CD14-positive monocyte (primary cell): Measurements from ENCODE around the gene PLA2G4F. TPM values are rescaled to one million over a fixed set of nuclear protein-coding genes. Genes with fewer than 3 reads are reported as not detected.

Source experiments
- DNase-seq, 3 donors: peaks; one replicate each; pipeline ENCODE4 v3.0.0-alpha.2; 2011 to 2022
- H2AFZ ChIP-seq: 2 replicates; pipeline ENCODE4 v1.6.0; 2012; ENCODE audit warnings: mild to moderate bottlenecking, low read depth, low read length, inconsistent platforms; ENCODE audit not compliant: insufficient read depth, poor library complexity, severe bottlenecking
- H3K27ac ChIP-seq, 2 donors: 1 replicate in 1 of 2; 2 replicates in 1 of 2; pipeline ENCODE4 v1.5.1; 2012 to 2013; ENCODE audit warnings: low read length in 2 of 2, control low read depth in 1 of 2, inconsistent platforms in 1 of 2, low read depth in 1 of 2, mild to moderate bottlenecking in 1 of 2
- H3K27me3 ChIP-seq, 2 donors: one replicate each; pipeline versions ENCODE4 v1.6.0 to v1.6.1; 2011 to 2013; ENCODE audit warnings: low read length in 2 of 2; ENCODE audit not compliant: control insufficient read depth in 2 of 2, insufficient read depth in 2 of 2
- H3K36me3 ChIP-seq, 2 donors: replicated peaks in 1 of 2; 1 replicate in 1 of 2; 2 replicates in 1 of 2; pipeline versions ENCODE4 v1.5.1 to v1.6.1; 2012 to 2013; ENCODE audit warnings: low read length in 2 of 2, control low read depth in 1 of 2, inconsistent platforms in 1 of 2, mild to moderate bottlenecking in 1 of 2; ENCODE audit not compliant: insufficient read depth in 2 of 2, control insufficient read depth in 1 of 2
- H3K4me1 ChIP-seq, 2 donors: 1 replicate in 1 of 2; 2 replicates in 1 of 2; pipeline versions ENCODE4 v1.5.1 to v1.6.1; 2012 to 2013; ENCODE audit warnings: low read length in 2 of 2, control low read depth in 1 of 2, inconsistent platforms in 1 of 2, mild to moderate bottlenecking in 1 of 2, moderate library complexity in 1 of 2; ENCODE audit not compliant: insufficient read depth in 2 of 2, control insufficient read depth in 1 of 2
- H3K4me2 ChIP-seq: replicated peaks from 2 replicates; pipeline ENCODE3; 2012; ENCODE audit warnings: low read length, moderate library complexity, mild to moderate bottlenecking; ENCODE audit not compliant: poor library complexity, severe bottlenecking; ENCODE audit errors: extremely low read depth
- H3K4me3 ChIP-seq, 3 experiments: fragments of 200-600 bp in 1 of 3; sonication (generic) in 1 of 3; replicated peaks in 1 of 3; 1 replicate in 2 of 3; 2 replicates in 1 of 3; pipeline ENCODE4 v1.5.1; 2011 to 2013; ENCODE audit warnings: low read length in 3 of 3, mild to moderate bottlenecking in 3 of 3, control low read depth in 2 of 3, low read depth in 2 of 3, inconsistent platforms in 1 of 3, moderate library complexity in 1 of 3
- H3K79me2 ChIP-seq: 2 replicates; pipeline ENCODE4 v1.6.0; 2012; ENCODE audit warnings: mild to moderate bottlenecking, control low read depth, inconsistent platforms, low read length, moderate library complexity; ENCODE audit not compliant: insufficient read depth
- H3K9ac ChIP-seq: 2 replicates; pipeline ENCODE4 v1.6.0; 2017; ENCODE audit warnings: low read length, mild to moderate bottlenecking; ENCODE audit not compliant: insufficient read depth, poor library complexity, severe bottlenecking
- H3K9me3 ChIP-seq, 2 donors: replicated peaks in 1 of 2; 1 replicate in 1 of 2; 2 replicates in 1 of 2; pipeline versions ENCODE4 v1.5.1 to v1.6.1; 2012 to 2013; ENCODE audit warnings: low read length in 2 of 2, control low read depth in 1 of 2; ENCODE audit not compliant: control insufficient read depth in 1 of 2, insufficient read depth in 1 of 2
- H4K20me1 ChIP-seq: 2 replicates; pipeline ENCODE4 v1.6.0; 2012; ENCODE audit warnings: mild to moderate bottlenecking, low read length, control low read depth, moderate library complexity; ENCODE audit not compliant: insufficient read depth
- H3K27ac Mint-ChIP-seq, 7 donors: one replicate each; pipeline ENCODE4 v1.8.0; 2020; ENCODE audit warnings: mild to moderate bottlenecking in 7 of 7, mixed read lengths in 7 of 7, moderate library complexity in 6 of 7, inconsistent platforms in 2 of 7
- H3K27me3 Mint-ChIP-seq, 3 donors: one replicate each; pipeline ENCODE4 v1.8.0; 2021 to 2022; ENCODE audit warnings: low read depth in 3 of 3, mild to moderate bottlenecking in 3 of 3, mixed read lengths in 3 of 3, moderate library complexity in 3 of 3, inconsistent platforms in 1 of 3
- H3K36me3 Mint-ChIP-seq, 2 donors: one replicate each; pipeline ENCODE4 v1.8.0; 2020; ENCODE audit warnings: mixed read lengths in 2 of 2, inconsistent platforms in 1 of 2, mild to moderate bottlenecking in 1 of 2
- H3K4me1 Mint-ChIP-seq: one replicate; pipeline ENCODE4 v1.8.0; 2020; ENCODE audit warnings: mild to moderate bottlenecking, mixed read lengths
- H3K4me3 Mint-ChIP-seq, 2 donors: one replicate each; pipeline ENCODE4 v1.8.0; 2020; ENCODE audit warnings: mild to moderate bottlenecking in 2 of 2, mixed read lengths in 2 of 2, moderate library complexity in 1 of 2
- H3K9me3 Mint-ChIP-seq, 7 donors: one replicate each; pipeline ENCODE4 v1.8.0; 2020 to 2022; ENCODE audit warnings: mixed read lengths in 7 of 7, mild to moderate bottlenecking in 6 of 7, moderate library complexity in 6 of 7, inconsistent platforms in 2 of 7
- CTCF ChIP-seq: fragments of 200-600 bp; IDR thresholded peaks from one replicate; pipeline ENCODE4 v1.8.0; 2022; ENCODE audit warnings: antibody characterized with exemption, mild to moderate bottlenecking
- WGBS: methylation state at CpG from one replicate; pipeline ENCODE4 v1.1.5; 2013; ENCODE audit warnings: missing lambda C conversion rate; ENCODE audit not compliant: insufficient coverage; 5-methylcytosine and 5-hydroxymethylcytosine counted together
- intact Hi-C, 2 donors: fragments of 100-400 bp; cut with micrococcal nuclease; formaldehyde crosslinking; loops; one replicate each; pipeline versions ENCODE4 v1.15.0 to v1.15.1; 2023
- polyA minus RNA-seq: library from RNA; depleted of rRNA, polyadenylated mRNA; stranded (reverse); fragments of >200 nt; gene quantifications from 2 replicates; pipeline ENCODE4 v1.2.3, GENCODE V29; 2012
- polyA plus RNA-seq, 3 donors: library from polyadenylated mRNA; depleted of rRNA in 1 of 3; unstranded in 2 of 3; stranded (reverse) in 1 of 3; fragments of 300-500 nt in 2 of 3; fragments of >200 nt in 1 of 3; fragmentation: Illumina TruSeq in 2 of 3; gene quantifications; 1 replicate in 2 of 3; 2 replicates in 1 of 3; pipeline ENCODE4 v1.2.3, GENCODE V29; 2012 to 2021
- total RNA-seq, 12 experiments: library from RNA in 1 of 12; stranded (reverse) in 1 of 12; fragments of 120-200 nt in 1 of 12; gene quantifications; one replicate each; pipeline ENCODE4 v1.2.4 and lab custom pipeline; 2013 to 2026; ENCODE audit warnings: mixed read lengths in 6 of 12, inconsistent platforms in 1 of 12

Gene PLA2G4F
- total RNA-seq (2013), result not detected
- polyA plus RNA-seq (not detected), polyA minus RNA-seq (not detected in 2 replicates), total RNA-seq (lab: John Stamatoyannopoulos, UW) (0 to 1.8 (median 0.08) reads per million in 11 experiments)

GRCh38 chr15:42156243-42156922, at the start of gene PLA2G4F:
PLA2G4F (minus strand) TSS chr15:42156636; CDS start chr15:42156549, 87 bp downstream.
- Mint-ChIP-seq H3K9me3 (no peaks in the 10 kb centered on the region), H3K4me3 (no peak within 1 kb of the TSS), H3K4me1 (peaks cover 13% of the 10 kb centered on the region), H3K27me3 (peaks cover 0 to 3% (median 2%) of the 10 kb centered on the region in 3 donors), H3K36me3 (peaks cover 25% of the 10 kb centered on the region in 2 donors), H3K27ac (peak within 1 kb of the TSS in 1 of 7 donors; percentile 45)
- H3K27me3 ChIP-seq, result no peaks in the 10 kb centered on the region
- peaks cover 9% of the 10 kb centered on the region in 2 donors for H3K4me1 ChIP-seq
- no peak within 1 kb of the TSS for H3K27ac ChIP-seq
- intact Hi-C loops, result no loop called here
- DNase-seq, result peak in 1 of 3 donors; percentile 1
- 90% methylated on average over 7 of the region's 8 CpGs for WGBS
- H3K4me3 ChIP-seq, result no peak within 1 kb of the TSS
- H4K20me1 ChIP-seq, result no peaks in the 10 kb centered on the region
- peaks cover 27 to 28% of the 10 kb centered on the region in 2 donors for H3K36me3 ChIP-seq
- H3K9me3 ChIP-seq, result no peaks in the 10 kb centered on the region
- H3K4me2 ChIP-seq, result no peak within 1 kb of the TSS
- no peaks in the 10 kb centered on the region for H3K79me2 ChIP-seq
- TF ChIP-seq CTCF, result no peak
- H2AFZ ChIP-seq, result no peak within 1 kb of the TSS
- no peak within 1 kb of the TSS for H3K9ac ChIP-seq

GRCh38 chr15:42203891-42204290, 47.5 kb upstream of the PLA2G4F start:
- Histone ChIP-seq H3K27ac (no peak overlapping the region), H4K20me1 (peaks cover 59% of the 10 kb centered on the region), H3K4me2 (no peak overlapping the region), H2AFZ (no peak overlapping the region), H3K9ac (no peak overlapping the region), H3K79me2 (peaks cover 77% of the 10 kb centered on the region), H3K4me1 (peaks cover 14 to 19% of the 10 kb centered on the region in 2 donors), H3K27me3 (no peaks in the 10 kb centered on the region), H3K9me3 (no peaks in the 10 kb centered on the region), H3K36me3 (peaks cover 18 to 34% of the 10 kb centered on the region in 2 donors), H3K4me3 (no peak overlapping the region)
- H3K9me3 Mint-ChIP-seq, result no peaks in the 10 kb centered on the region
- H3K27me3 Mint-ChIP-seq, result no peaks in the 10 kb centered on the region
- WGBS, result 93% methylated on average over 3 of the region's 3 CpGs
- H3K4me1 Mint-ChIP-seq, result peaks cover 29% of the 10 kb centered on the region
- TF ChIP-seq CTCF, result no peak
- no peak overlapping the region for H3K4me3 Mint-ChIP-seq
- H3K27ac Mint-ChIP-seq, result peak overlapping the region in 3 of 7 donors; percentile 42 to 72 (median 54)
- H3K36me3 Mint-ChIP-seq, result peaks cover 24 to 40% of the 10 kb centered on the region in 2 donors
- intact Hi-C loops, result no loop called here
- DNase-seq, result no peak
